NCI-H82 treated with DMSO at 0.1 percent for 48 hours (cell line): ENCODE results near the gene PLPPR3.

Source experiments
- DNase-seq: peaks from one replicate; lab custom pipeline; 2025; ENCODE audit not compliant: unreplicated experiment; lab: John Stamatoyannopoulos, UW

The PLPPR3 gene, protein sequence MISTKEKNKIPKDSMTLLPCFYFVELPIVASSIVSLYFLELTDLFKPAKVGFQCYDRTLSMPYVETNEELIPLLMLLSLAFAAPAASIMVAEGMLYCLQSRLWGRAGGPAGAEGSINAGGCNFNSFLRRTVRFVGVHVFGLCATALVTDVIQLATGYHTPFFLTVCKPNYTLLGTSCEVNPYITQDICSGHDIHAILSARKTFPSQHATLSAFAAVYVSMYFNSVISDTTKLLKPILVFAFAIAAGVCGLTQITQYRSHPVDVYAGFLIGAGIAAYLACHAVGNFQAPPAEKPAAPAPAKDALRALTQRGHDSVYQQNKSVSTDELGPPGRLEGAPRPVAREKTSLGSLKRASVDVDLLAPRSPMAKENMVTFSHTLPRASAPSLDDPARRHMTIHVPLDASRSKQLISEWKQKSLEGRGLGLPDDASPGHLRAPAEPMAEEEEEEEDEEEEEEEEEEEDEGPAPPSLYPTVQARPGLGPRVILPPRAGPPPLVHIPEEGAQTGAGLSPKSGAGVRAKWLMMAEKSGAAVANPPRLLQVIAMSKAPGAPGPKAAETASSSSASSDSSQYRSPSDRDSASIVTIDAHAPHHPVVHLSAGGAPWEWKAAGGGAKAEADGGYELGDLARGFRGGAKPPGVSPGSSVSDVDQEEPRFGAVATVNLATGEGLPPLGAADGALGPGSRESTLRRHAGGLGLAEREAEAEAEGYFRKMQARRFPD

DNA sequence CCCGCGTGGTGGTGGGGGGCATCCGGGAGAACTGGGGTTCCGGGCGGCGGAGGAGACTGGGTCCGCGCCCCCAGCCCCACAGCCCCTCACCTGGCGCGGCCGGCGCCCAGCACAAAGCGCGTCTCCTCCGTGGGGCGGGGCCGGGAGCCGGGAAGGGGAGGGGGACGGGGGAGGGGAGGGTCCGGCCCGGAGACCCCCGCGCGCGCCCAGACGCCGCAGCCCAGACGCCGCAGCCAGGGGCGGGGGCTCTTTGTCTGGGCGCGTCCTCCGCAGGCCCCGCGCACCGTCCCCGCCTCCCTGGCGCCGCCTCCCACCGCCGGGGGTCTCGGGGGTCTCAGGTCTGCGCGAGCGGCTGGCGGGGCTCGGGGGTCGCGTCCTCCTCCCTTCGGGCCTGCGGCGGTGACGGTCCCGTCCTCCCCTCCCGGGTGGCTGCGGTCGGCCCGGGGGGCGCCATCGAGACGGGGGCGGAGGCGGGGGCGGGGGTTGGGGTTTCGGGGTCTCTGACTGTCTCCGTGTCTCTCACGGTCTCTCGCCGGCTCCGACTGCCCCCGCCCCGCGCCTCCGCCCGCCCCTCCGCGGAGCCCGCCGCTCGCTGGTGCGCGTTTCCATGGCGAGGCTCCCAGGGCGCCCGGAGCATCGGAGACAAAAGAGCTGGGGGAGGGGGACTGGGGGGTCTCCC, at the start of gene PLPPR3:
Gene PLPPR3, minus strand, starts transcription at position 131 of the 679 bp plus-strand sequence. CDS start 396 bp downstream, outside the sequence.
- no peak for DNase-seq

DNA sequence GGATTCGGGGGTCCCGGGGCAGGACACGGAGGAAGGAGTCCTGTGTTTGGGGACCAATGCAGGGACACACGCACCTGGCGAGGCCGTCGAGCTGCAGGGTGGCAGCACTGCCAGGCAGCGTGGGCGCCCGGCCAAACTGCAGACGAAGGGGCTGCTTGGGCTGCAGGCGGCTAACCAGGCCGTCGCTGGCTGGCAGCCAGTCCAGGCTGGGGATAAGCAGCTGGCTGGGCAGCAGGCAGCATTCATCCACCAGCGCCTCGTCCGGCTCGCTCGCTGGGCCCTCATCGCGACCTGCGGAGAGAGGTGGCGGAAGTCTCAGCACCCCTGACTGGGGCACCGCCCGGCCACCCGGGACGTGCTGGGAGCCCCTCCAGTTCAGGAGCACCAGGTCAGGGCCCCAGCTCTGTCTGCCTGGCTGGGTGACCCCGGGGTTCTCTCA, 49.2 kb upstream of the PLPPR3 start:
- no peak for DNase-seq

DNA sequence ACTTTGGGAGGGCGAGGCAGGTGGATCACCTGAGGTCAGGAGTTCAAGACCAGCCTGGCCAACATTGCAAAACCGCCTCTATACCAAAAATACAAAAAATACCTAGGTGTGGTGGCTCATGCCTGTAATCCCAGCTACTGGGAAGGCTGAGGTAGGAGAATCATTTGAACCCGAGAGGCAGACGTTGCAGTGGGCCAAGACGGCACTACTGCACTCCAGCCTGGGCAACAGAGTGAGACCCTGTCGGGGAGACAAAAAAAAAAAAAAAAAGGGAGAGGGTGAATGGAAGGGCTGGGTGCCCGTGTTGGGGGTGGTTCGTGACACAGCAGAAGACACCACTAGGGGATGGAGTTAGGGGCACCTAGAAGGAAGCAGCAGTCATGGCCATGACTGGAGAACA, 48.6 kb upstream of the PLPPR3 start:
- no peak for DNase-seq

DNA sequence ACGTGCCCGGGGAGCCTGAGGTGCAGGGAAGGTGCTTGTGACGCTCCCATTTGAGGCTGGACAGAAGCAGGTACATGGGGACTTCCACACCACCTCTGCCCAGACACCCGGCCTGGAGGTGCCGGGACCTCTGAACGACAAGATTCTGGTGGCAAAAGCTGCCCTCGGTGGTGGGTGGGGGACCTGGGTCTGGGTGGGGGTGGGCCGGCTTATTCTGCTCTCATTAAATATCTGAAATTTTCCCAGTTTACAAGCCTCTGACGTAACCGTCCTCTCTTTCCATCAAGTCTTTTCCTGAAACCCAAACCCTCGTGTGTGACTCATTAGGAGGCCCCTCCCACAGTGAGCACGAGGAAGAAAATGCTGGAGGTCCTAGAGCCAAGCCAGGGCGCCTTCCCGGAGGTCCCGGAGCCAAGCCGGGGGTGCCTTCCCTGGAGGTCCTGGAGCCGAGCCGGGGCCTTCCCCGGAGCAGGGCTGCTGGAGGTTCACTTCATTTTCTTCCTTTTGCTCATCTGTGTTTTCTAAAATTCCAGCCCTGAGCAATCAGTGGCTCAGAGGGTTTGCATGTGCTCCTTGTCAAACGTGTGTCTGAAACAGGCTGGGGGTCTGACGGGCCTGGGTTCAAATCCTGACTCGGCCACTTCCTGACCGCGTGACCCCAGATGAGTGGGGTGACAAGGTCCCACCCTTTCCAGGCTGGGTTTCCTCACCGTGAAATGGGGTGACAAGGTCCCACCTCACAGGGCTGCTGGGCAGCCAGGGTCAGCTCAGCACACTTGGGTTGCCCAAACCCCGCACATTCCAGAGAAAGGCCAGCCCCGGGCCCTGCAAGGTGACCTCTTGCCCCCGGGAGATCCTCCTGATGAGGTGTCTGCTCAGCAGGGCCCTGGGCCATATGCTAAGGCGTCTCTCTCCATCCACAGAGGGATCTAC, 47.8 kb upstream of the PLPPR3 start:
- no peak for DNase-seq

DNA sequence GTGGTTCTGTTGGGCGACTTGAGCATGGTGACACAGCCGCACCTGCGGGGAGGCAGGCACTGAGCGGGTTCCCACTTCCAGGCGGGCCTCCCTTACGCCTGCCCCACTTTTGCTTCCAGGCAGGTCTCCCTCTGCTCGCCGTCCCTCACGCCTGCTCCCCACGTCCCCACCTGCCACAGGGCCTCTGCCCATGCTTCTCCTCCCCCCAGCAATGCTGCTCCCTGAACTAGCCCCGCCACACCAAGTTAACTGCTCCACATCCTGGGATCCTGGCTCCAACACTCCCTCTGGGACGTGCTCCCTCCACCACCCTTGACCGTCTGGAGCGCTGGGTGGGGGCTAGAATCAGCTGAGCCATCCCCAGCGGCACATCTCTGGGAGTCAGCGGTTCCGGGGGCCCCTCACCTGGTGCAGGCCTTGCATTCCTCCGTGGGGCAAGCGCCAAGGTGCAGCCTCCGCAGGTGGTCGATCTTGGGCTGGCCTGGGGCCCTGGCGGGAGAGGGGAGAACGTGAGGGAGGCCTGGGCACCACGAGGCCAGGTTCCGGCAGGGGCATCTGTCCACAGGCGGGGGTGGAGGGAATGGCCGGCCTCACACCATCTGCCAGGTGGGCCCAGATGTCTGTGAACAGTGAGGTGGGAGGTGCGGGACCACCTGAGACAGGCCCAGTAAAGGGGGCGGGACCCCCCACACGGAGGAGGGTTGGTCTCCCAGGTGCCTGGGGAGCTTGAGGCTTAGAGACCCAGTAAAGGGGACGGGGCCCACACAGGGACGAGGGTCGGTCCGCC, 46.9 kb upstream of the PLPPR3 start:
- DNase-seq, result no peak

DNA sequence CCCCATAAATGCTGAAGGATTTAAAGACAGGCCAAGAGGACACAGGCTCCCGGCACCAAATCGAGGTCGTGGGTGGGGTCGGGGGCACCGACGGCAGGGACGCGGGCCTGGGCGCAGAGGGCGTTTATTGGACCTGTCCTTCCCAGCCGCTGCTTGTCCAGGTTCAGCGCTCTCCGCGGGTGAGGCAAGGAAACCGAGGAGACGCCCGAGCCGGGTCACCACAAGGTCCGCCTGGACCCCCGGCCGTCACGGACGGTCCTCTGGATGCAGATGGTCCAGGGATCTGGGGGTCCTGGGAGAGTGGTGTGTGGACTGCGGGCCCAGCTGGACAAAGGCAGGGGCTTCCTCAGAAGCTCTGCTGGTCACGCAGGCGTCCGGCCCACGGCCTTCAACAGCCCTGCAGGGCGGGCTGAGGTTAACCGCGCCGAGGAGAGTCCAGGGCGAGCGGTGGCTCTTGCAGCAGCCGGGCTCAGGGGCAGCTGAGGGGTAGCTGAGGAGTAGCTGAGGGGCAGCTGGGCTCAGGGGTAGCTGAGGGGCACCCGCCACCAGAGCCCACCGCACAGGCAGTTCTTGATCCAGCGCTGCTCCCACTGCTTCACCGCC, 46.2 kb upstream of the PLPPR3 start:
- no peak for DNase-seq

DNA sequence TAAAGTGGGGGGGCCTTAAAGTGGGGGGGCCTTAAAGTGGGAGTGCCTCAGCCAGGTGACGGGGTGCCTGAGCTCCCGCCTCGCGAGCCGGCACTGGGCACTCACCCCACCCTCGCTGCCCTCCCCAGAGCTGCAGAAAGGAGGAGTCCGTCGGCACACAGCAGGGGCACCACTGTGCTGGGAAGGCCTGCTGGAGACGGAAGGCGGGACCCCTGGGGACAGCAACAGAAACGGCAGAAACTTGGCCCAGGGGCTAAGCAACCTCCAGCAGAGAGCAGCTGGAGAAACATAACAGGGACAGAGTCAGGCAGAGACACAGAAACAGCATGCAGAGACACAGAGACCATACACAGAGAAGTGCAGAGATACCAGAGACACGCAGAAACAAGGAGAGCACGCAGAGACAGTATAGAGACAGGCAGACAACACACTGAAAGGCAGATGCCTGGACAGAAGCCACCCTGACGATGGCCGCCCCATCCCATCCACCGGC, 45.6 kb upstream of the PLPPR3 start:
- no peak for DNase-seq

DNA sequence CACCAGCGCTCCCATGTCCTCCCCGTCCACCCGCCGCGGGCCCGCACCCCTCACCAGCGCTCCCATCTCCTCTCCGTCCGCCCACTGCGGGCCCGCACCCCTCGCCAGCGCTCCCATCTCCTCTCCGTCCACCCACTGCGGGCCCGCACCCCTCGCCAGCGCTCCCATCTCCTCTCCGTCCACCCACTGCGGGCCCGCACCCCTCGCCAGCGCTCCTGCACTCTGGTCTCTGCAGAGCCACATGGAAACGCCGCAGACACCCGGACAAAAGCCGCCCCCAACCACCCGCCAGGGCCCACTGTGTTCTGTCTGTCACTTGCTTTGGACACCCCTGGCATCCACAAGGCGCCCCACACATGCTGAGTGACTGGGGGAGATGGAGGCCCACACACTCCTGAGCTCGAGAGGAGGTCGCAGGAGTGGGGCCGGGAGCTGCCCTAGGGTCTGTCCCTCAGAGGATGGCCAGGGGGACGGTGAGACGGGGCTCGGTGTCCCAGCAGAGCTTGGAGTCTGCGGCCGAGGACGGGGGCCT, 45.1 kb upstream of the PLPPR3 start:
- DNase-seq, result no peak

DNA sequence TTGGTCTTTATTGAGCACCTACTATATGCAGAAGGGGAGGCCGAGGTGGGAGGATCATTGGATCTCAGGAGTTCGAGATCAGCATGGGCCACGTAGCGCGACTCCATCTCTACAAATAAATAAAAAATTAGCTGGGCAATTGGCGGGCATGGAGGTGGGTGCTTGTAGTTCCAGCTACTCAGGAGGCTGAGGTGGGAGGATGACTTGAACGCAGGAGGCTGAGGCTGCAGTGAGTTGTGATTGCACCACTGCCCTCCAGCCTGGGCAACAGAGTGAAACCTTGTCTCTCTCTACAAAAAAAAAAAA, 41.5 kb upstream of the PLPPR3 start:
- no peak for DNase-seq

DNA sequence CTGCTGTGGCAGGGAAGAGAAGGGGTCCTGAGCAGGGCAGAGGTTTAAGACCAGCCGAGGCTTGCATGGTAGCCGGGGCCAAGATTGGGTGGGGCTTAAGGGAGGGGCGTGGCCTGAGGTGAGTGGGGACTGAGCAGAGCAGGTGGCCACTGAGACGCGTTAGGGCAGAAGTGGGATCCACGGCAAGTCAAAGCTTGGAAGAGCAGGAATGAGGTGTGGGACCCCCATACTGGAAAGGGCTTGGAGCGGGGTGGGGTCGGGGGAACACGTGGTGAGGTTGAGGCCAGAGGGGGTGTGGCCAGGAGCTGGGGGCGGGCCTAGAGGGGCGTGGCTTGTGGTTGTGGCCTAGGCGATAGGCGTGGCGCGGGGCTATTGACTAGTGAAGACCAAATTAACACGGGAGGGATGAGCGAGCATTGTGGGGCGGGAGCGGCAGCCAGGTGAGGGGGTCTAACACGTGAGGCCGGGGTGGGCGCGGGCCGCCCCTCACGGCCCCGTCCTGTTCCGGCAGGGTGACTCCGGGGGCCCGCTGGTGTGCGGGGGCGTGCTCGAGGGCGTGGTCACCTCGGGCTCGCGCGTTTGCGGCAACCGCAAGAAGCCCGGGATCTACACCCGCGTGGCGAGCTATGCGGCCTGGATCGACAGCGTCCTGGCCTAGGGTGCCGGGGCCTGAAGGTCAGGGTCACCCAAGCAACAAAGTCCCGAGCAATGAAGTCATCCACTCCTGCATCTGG, 41.0 kb upstream of the PLPPR3 start:
- DNase-seq, result no peak

DNA sequence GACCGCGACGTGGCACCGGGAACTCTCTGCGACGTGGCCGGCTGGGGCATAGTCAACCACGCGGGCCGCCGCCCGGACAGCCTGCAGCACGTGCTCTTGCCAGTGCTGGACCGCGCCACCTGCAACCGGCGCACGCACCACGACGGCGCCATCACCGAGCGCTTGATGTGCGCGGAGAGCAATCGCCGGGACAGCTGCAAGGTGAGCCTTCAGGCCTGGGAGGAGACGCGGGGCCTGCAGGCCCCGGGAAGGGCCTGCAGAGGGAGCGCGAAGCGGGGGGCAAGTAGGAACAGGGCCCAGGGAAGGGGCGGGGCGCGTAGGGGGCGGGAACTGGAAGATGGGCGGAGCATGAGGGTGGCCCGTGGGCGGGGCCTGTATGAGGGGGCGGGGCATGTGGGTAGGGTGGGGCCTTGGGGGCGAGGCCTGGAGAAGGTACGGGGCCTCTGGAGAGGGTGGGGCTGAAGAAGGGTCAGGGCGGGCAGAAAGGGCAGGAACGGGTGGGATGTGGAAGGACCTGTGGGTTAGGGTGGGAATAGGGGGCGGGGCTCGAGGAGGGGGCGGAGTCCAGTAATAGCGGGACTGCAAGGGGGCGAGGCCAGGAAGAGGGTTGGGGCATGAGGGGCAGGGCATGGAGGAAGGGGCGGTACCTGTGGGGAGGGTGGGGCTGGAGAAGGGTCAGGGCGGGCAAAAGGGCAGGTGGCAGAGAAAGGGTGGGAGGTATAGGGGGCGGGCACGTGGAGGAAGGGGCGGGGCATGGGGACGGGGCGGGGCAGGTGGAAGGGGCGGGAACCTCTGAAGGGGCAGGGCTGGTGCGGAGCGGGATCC, 40.2 kb upstream of the PLPPR3 start:
- DNase-seq, result peak; percentile 74

DNA sequence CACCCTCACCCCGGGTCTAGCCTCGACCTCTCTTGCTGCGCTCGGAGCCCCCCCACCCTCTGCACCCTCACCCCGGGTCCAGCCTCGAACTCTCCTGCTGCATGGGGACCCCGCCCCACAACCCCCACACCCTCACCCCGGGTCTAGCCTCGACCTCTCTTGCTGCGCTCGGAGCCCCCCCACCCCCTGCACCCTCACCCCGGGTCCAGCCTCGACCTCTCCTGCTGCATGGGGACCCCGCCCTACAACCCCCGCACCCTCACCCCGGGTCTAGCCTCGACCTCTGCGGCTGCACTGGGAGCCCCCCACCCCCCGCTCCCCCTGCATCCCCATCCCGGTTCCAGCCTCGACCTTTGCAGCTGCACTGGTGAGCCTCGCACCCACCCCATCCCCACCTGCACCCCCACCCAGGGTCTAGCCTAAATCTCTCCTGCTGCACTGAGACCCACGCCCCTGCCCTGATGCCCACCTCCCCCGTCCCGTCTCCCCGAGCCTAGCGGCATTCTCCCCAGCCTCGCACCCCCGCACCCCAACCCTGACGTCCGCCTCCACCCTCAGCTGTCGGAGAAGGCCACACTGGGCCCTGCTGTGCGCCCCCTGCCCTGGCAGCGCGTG, 39.5 kb upstream of the PLPPR3 start:
- DNase-seq, result no peak

DNA sequence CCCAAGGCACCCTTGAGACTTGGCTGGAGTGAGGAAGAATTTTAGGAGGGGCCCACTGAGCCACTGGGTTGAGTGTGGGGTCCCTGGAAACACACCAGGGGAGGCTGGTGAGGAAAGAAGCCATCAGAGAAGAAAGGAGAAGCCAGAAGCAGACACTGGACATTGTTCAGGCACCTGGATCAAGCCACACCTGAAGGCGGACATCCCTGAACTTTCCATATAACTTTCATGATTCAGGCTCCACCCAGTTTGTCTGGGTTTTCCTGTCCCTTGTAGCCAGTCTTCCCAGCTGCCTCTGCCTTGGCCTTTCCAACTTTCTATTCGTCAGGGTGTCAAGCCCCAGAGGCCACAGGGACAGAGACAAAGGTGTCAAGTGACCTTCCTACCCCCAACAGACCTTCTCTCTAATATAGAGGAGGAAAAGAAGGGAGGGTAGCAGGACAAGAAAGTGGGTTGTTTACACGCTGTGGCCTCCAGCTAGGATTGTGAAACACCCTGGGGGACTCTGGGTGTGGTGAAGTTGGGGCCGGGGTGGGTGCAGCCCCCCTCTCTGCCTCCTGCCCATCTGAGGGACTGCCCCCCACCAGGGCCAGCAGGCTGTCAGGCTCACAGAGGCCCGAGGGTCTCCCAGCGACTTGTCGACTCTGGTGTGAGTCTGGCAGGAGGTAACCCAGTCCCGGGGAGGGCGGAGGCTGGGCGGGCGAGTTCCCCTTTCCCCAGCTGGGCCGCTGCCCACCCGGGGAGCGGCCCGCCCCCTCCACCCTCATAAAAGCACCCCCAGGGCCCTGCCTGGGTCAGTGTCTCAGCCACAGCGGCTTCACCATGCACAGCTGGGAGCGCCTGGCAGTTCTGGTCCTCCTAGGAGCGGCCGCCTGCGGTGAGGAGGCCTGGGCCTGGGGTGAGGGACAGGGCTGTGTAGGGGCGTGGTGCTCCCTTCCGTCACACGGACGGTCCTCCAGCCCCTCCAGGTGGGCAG, 37.4 kb upstream of the PLPPR3 start, which contains the start of gene CFD:
Gene CFD, plus strand, starts transcription at position 797 of the 976 bp plus-strand sequence. Its CDS starts 26 bp downstream, at position 823.
- no peak for DNase-seq

DNA sequence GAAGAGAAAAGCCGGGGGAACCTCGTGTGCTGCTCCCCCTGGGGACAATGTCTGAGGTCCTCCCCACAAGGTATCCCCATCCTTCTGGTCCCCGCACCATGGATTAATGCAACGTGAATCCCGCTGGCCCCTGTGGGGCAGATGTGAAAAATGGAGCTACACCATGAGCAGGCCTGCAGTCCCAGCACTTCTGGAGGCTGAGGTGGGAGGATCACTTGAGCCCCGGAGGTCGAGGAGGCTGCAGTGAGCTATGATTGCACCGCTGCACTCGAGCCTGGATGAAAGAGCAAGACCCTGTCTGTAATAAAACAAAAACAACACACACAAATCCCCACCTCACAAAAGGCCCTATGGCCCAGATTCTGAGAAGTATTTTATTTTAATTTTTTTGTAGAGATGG, 36.5 kb upstream of the PLPPR3 start:
- no peak for DNase-seq

DNA sequence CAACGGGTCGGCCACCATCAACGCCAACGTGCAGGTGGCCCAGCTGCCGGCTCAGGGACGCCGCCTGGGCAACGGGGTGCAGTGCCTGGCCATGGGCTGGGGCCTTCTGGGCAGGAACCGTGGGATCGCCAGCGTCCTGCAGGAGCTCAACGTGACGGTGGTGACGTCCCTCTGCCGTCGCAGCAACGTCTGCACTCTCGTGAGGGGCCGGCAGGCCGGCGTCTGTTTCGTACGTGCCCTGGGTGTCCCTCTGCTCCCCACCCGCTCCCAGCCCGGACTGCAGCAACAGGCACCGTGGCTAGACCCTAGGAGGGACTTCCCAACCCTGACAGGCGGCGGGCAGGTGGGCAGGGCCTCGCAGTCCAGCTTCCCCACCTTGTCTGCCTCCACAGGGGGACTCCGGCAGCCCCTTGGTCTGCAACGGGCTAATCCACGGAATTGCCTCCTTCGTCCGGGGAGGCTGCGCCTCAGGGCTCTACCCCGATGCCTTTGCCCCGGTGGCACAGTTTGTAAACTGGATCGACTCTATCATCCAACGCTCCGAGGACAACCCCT, 33.9 kb upstream of the PLPPR3 start:
- no peak for DNase-seq

DNA sequence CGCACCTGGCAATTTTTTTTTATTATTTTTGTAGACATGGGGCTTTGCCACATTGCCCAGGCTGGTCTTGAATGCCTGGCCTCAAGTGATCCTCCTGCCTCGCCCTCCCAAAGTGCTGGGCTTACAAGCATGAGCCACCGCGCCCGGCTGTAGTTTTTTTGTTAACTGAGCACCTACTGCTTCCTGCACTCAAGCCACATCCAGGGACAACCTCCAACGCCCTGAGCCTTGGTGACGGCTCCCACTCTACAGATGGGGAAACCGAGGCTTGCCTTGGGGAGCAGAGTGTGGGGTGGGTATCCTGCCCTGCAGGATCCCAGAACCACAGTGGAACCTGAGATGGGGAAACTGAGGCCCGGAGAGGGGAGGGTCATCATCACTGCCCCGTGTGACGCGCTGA, 33.4 kb upstream of the PLPPR3 start:
- no peak for DNase-seq
